ENCODE data around the gene TXNL4B. TPM values are rescaled to one million over a fixed set of nuclear protein-coding genes. Genes with fewer than 3 reads are reported as not detected.

TXNL4B gene
- total and polyA plus RNA-seq, 9 of the 15 experiments (the other 6 are each of a cell fraction or from before 2014, with no cell fraction given) = 11.9 to 38.0 (median 22.3) TPM

DNA sequence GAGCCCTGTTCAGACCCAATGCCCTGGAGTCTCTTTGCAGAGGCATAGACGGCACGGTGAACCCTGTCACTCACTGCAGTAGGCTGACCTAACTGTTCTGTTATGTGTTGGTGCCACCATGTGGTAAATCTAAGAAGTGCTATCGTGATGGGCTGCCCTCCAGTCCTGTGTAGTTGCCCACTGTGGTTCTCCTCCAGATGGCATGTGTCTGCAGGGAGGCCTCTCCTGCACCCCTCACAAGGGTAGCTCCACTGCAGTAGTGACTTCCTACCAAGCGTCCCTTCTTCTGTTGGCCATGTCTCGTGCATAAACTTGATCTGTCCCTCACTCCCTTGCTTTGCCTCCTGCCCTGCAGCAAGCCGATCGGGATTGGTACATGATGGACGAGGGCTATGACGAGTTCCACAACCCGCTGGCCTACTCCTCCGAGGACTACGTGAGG is 6.0 kb upstream of the TXNL4B start (continued):
- peak; percentile 74 to 83 for TF ChIP-seq RAD21 (CRISPR knock-in tag; conservative IDR thresholded peaks at IDR 0.05 in 1 of 2, IDR thresholded peaks at IDR 0.05 in 1 of 2)
- peak; percentile 67 for TF ChIP-seq SMC3 (conservative IDR thresholded peaks at IDR 0.05; ENCODE audit: insufficient read depth, low read depth, low read length)
- TF ChIP-seq, protein P1, sequence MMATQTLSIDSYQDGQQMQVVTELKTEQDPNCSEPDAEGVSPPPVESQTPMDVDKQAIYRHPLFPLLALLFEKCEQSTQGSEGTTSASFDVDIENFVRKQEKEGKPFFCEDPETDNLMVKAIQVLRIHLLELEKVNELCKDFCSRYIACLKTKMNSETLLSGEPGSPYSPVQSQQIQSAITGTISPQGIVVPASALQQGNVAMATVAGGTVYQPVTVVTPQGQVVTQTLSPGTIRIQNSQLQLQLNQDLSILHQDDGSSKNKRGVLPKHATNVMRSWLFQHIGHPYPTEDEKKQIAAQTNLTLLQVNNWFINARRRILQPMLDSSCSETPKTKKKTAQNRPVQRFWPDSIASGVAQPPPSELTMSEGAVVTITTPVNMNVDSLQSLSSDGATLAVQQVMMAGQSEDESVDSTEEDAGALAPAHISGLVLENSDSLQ (IDR thresholded peaks at IDR 0.05) = peak; percentile 93
- TF ChIP-seq, protein P2, sequence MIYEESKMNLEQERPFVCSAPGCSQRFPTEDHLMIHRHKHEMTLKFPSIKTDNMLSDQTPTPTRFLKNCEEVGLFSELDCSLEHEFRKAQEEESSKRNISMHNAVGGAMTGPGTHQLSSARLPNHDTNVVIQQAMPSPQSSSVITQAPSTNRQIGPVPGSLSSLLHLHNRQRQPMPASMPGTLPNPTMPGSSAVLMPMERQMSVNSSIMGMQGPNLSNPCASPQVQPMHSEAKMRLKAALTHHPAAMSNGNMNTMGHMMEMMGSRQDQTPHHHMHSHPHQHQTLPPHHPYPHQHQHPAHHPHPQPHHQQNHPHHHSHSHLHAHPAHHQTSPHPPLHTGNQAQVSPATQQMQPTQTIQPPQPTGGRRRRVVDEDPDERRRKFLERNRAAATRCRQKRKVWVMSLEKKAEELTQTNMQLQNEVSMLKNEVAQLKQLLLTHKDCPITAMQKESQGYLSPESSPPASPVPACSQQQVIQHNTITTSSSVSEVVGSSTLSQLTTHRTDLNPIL (CRISPR knock-in tag; IDR thresholded peaks at IDR 0.05) = no peak
- TF ChIP-seq, protein P3, sequence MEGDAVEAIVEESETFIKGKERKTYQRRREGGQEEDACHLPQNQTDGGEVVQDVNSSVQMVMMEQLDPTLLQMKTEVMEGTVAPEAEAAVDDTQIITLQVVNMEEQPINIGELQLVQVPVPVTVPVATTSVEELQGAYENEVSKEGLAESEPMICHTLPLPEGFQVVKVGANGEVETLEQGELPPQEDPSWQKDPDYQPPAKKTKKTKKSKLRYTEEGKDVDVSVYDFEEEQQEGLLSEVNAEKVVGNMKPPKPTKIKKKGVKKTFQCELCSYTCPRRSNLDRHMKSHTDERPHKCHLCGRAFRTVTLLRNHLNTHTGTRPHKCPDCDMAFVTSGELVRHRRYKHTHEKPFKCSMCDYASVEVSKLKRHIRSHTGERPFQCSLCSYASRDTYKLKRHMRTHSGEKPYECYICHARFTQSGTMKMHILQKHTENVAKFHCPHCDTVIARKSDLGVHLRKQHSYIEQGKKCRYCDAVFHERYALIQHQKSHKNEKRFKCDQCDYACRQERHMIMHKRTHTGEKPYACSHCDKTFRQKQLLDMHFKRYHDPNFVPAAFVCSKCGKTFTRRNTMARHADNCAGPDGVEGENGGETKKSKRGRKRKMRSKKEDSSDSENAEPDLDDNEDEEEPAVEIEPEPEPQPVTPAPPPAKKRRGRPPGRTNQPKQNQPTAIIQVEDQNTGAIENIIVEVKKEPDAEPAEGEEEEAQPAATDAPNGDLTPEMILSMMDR (IDR thresholded peaks at IDR 0.05 in 2 of 3, conservative IDR thresholded peaks at IDR 0.05 in 1 of 3; ENCODE audit: insufficient read depth in 2 of 3, low read depth in 1 of 3, low read length in 3 of 3) = peak; percentile 71 to 79 (median 73)
- no peak for TF ChIP-seq ZZZ3 (IDR thresholded peaks at IDR 0.05)
- TF ChIP-seq, protein P4, sequence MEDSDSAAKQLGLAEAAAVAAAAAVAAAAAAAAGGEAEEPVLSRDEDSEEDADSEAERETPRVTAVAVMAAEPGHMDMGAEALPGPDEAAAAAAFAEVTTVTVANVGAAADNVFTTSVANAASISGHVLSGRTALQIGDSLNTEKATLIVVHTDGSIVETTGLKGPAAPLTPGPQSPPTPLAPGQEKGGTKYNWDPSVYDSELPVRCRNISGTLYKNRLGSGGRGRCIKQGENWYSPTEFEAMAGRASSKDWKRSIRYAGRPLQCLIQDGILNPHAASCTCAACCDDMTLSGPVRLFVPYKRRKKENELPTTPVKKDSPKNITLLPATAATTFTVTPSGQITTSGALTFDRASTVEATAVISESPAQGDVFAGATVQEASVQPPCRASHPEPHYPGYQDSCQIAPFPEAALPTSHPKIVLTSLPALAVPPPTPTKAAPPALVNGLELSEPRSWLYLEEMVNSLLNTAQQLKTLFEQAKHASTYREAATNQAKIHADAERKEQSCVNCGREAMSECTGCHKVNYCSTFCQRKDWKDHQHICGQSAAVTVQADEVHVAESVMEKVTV (CRISPR knock-in tag; IDR thresholded peaks at IDR 0.05) = peak; percentile 49; the same call in 1 of the 2 replicates
